Activated T-cell treated with anti-CD3 and anti-CD28 coated beads, Interleukin-2, amount 50 U/mL, for 4 hours (primary cell): ENCODE measurements around the gene ROR1. TPM values are rescaled to one million over a fixed set of nuclear protein-coding genes. Genes with fewer than 3 reads are reported as not detected.
"Not testable (repeated sequence)": the region's sequence is repeated elsewhere in the genome, so short reads cannot be mapped to it uniquely, and the experiment has no call there.

Experiments
- ATAC-seq, 2 donors: fragments of 200-7000 bp; cut with Tn5 transposase; one replicate each; pipeline ENCODE4 v1.10.0; 2021
- DNase-seq: peaks from one replicate; pipeline ENCODE4 v3.0.0-alpha.2; 2020
- H3K27me3 Mint-ChIP-seq: one replicate; pipeline ENCODE4 v1.8.0; 2021; ENCODE audit warnings: low read depth, mixed read lengths
- H3K36me3 Mint-ChIP-seq: one replicate; pipeline ENCODE4 v1.8.0; 2022; ENCODE audit warnings: mixed read lengths; ENCODE audit not compliant: insufficient read depth
- H3K4me1 Mint-ChIP-seq: one replicate; pipeline ENCODE4 v1.8.0; 2021; ENCODE audit warnings: low read depth, mixed read lengths
- H3K4me3 Mint-ChIP-seq: one replicate; pipeline ENCODE4 v1.8.0; 2021; ENCODE audit warnings: mild to moderate bottlenecking, moderate library complexity, mixed read lengths
- H3K9me3 Mint-ChIP-seq: one replicate; pipeline ENCODE4 v1.8.0; 2021; ENCODE audit warnings: mixed read lengths
- total RNA-seq, 3 donors: library from RNA; stranded (reverse); gene quantifications; one replicate each; pipeline ENCODE4 v1.2.1, GENCODE V29; 2021

ROR1 gene
- total RNA-seq, 3 donors from 2014 or later, result 0.08 to 0.38 (median 0.18) TPM

- no peaks in the 10 kb centered on the region for H3K4me1 Mint-ChIP-seq
- no peak overlapping the region for H3K4me3 Mint-ChIP-seq
- no peak for DNase-seq
- no peaks in the 10 kb centered on the region for H3K36me3 Mint-ChIP-seq
- H3K27me3 Mint-ChIP-seq, result no peaks in the 10 kb centered on the region
- no peaks in the 10 kb centered on the region for H3K9me3 Mint-ChIP-seq
- no peak for ATAC-seq
Measured at GRCh38 chr1:63794354-63794753, 20.5 kb downstream of the ROR1 start.

DNA sequence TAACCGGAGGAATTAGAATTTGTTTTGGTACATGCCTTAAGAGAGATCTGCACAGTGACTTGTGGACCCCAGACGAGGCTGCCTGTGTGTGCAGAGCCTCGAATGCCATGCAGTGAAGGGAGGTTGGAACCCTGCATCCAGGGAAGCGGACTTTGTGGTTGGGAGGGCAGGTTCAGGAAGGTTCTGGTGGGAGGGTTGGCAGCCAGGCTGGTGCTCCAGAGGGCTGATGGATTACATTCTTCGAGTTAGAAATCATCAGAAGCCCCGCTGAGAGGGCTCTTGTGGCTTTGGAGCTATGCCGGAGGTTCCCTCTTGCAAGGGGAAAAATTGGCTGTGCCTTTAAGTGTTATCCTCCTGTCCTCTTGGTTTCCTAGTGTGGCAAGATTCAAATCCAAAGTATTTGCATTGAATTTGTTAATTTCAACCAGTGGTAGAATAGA lies 21.1 kb downstream of the ROR1 start:
- no peaks in the 10 kb centered on the region for H3K27me3 Mint-ChIP-seq
- H3K9me3 Mint-ChIP-seq, result no peaks in the 10 kb centered on the region
- no peaks in the 10 kb centered on the region for H3K36me3 Mint-ChIP-seq
- ATAC-seq, result no peak
- no peaks in the 10 kb centered on the region for H3K4me1 Mint-ChIP-seq
- no peak overlapping the region for H3K4me3 Mint-ChIP-seq
- DNase-seq, result no peak

- no peak for ATAC-seq
- H3K4me1 Mint-ChIP-seq, result no peaks in the 10 kb centered on the region
- H3K36me3 Mint-ChIP-seq, result no peaks in the 10 kb centered on the region
- no peak for DNase-seq
- H3K27me3 Mint-ChIP-seq, result no peaks in the 10 kb centered on the region
- H3K9me3 Mint-ChIP-seq, result no peaks in the 10 kb centered on the region
- H3K4me3 Mint-ChIP-seq, result no peak overlapping the region
Measured at GRCh38 chr1:63795455-63795854, 21.6 kb downstream of the ROR1 start.

- H3K9me3 Mint-ChIP-seq, result no peaks in the 10 kb centered on the region
- ATAC-seq, result no peak
- H3K4me3 Mint-ChIP-seq, result no peak overlapping the region
- no peaks in the 10 kb centered on the region for H3K4me1 Mint-ChIP-seq
- no peak for DNase-seq
- no peaks in the 10 kb centered on the region for H3K27me3 Mint-ChIP-seq
- no peaks in the 10 kb centered on the region for H3K36me3 Mint-ChIP-seq
Measured at GRCh38 chr1:63797056-63797726, 23.4 kb downstream of the ROR1 start.

DNA sequence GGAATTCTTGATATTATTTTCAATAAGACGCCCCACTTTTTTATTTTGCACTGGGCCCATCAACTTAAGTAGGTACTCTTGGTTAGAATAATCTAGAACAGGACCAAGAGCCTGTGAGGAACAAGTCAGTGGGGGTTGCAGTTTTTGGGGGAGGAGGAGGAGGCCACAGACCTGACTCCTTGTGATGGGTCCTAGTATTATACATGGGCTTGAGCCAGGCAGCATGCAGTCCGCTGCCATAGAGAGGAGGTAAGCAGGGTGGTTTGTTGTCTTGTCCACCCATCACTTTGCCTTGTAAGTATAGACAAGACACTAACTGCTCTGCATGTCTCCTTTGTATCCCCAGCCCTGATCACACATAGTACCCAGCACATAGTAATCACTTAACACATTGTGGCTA lies 24.5 kb downstream of the ROR1 start:
- no peaks in the 10 kb centered on the region for H3K36me3 Mint-ChIP-seq
- DNase-seq (no peak), ATAC-seq (no peak)
- H3K4me3 Mint-ChIP-seq, result no peak overlapping the region
- no peaks in the 10 kb centered on the region for H3K4me1 Mint-ChIP-seq
- H3K27me3 Mint-ChIP-seq, result no peaks in the 10 kb centered on the region
- no peaks in the 10 kb centered on the region for H3K9me3 Mint-ChIP-seq

GRCh38 chr1:63799307-63799706 lies 25.5 kb downstream of the ROR1 start:
- Mint-ChIP-seq H3K9me3 (no peaks in the 10 kb centered on the region), H3K4me1 (no peaks in the 10 kb centered on the region), H3K4me3 (no peak overlapping the region), H3K27me3 (no peaks in the 10 kb centered on the region), H3K36me3 (no peaks in the 10 kb centered on the region)
- no peak for DNase-seq
- no peak for ATAC-seq

DNA sequence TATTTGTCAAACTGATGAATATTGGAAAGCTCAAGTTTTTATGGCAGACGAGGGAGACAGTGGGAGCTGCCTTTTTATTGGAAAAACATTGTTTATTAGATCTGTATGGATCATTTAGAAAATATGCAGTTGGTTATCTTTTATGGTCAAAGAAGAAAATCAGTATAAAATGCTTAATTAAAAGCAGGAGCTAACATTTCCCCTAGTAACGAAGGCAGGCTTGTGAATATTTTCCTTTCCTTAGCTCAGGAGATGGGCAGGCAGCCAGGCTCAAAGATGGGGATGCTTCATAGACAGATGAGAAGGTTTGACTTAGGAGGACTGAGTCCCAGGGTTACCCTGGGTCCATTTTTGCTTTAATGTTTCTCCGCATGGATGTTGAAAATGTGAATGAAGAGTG lies 26.0 kb downstream of the ROR1 start:
- ATAC-seq (no peak), DNase-seq (no peak)
- Mint-ChIP-seq H3K4me1 (no peaks in the 10 kb centered on the region), H3K36me3 (no peaks in the 10 kb centered on the region), H3K4me3 (no peak overlapping the region), H3K27me3 (no peaks in the 10 kb centered on the region), H3K9me3 (no peaks in the 10 kb centered on the region)

GRCh38 chr1:63802109-63802508 lies 28.3 kb downstream of the ROR1 start:
- H3K4me3 Mint-ChIP-seq, result no peak overlapping the region
- H3K27me3 Mint-ChIP-seq, result no peaks in the 10 kb centered on the region
- H3K36me3 Mint-ChIP-seq, result no peaks in the 10 kb centered on the region
- DNase-seq (no peak), ATAC-seq (no peak)
- no peaks in the 10 kb centered on the region for H3K4me1 Mint-ChIP-seq
- H3K9me3 Mint-ChIP-seq, result no peaks in the 10 kb centered on the region

DNA sequence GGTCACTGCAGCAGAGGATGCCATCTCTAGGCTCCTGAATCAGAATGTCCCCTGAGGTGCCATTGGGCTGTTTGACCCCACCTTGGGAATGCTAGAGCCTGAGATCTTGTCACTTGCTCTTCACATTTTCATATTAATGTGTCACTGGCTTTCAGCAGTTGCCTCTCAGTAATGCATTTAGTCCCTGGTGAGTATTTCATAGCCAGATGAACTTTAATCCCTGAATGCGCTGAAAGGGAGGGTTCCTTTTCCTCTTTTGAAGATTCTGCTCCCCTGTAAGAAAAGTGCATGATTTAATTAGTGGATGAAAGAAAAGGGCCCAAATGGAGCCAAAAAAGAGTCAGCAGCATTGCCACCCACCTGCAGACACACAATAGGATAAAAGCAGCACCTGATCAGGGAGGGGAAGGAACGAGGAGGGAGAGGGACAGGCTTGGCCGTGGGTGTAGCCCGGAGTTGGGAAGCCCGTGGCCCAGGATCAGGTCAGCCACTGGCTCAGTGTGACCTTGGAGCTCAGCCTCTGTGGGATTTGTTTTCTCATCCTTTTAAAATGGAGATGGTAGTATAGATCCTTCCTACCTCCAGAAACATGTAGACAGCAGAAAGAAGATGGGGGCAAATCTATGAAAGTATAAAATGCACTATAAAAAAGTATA lies 31.1 kb downstream of the ROR1 start:
- no peak for ATAC-seq
- DNase-seq, result no peak
- Mint-ChIP-seq H3K4me1 (no peaks in the 10 kb centered on the region), H3K27me3 (peaks cover 4% of the 10 kb centered on the region), H3K4me3 (no peak overlapping the region), H3K36me3 (no peaks in the 10 kb centered on the region), H3K9me3 (peaks cover 12% of the 10 kb centered on the region)

DNA sequence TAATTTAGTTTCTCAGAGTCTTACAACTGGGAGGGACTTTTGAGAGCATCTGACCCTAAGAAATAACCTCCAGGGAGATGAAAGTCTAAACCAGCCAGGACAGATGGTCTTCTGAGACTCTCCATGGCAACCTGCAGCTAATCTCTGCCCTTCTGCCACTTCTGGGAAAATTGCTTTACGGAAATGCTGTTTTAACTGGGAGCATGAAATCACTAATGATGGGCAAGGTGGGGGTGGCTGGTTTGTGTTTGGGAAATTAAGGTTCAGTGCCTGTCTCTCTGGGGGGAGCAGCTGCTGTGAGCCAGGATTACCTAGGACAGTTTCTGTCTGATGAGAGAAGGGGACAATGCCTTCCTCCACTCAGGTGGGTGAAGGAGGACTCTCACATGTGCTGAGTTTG lies 33.2 kb downstream of the ROR1 start:
- no peaks in the 10 kb centered on the region for H3K36me3 Mint-ChIP-seq
- DNase-seq, result no peak
- no peak for ATAC-seq
- H3K4me1 Mint-ChIP-seq, result no peaks in the 10 kb centered on the region
- H3K27me3 Mint-ChIP-seq, result peaks cover 4% of the 10 kb centered on the region
- no peak overlapping the region for H3K4me3 Mint-ChIP-seq
- H3K9me3 Mint-ChIP-seq, result peaks cover 12% of the 10 kb centered on the region

DNA sequence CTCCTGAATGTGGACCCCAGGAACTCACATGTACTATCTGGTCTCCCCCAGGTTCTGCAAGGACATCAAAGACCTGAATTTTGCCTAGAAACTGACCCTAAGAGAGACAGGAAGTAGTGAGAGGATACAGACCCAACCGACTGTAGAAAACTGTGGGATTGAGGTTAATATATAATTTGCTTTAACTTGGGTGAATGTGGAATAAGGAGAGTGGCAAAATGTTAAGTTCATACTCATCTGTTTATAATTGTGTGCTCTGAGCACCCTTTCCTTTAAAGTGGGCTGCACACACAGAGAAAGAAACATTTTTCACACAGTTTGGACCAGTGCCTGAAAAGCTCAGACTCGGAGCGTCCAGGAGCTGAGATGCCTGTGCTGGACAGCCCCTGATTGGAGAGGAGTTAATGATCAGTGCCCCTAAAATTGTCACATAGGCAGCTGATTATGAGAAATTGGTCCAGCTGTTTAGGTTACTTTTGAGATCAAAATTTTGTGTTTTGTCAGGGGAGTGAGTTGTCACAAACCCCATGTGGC lies 37.2 kb downstream of the ROR1 start:
- ATAC-seq (no peak), DNase-seq (no peak)
- Mint-ChIP-seq H3K27me3 (peaks cover 5% of the 10 kb centered on the region), H3K4me3 (no peak overlapping the region), H3K9me3 (peaks cover 12% of the 10 kb centered on the region), H3K4me1 (no peaks in the 10 kb centered on the region), H3K36me3 (no peaks in the 10 kb centered on the region)

- no peaks in the 10 kb centered on the region for H3K4me1 Mint-ChIP-seq
- H3K9me3 Mint-ChIP-seq, result peaks cover 12% of the 10 kb centered on the region
- H3K4me3 Mint-ChIP-seq, result no peak overlapping the region
- no peak for DNase-seq
- no peak for ATAC-seq
- peaks cover 5% of the 10 kb centered on the region for H3K27me3 Mint-ChIP-seq
- H3K36me3 Mint-ChIP-seq, result no peaks in the 10 kb centered on the region
Measured at GRCh38 chr1:63812071-63812700, 38.4 kb downstream of the ROR1 start.

- no peak for ATAC-seq
- Mint-ChIP-seq H3K9me3 (peaks cover 5% of the 10 kb centered on the region), H3K4me1 (no peaks in the 10 kb centered on the region), H3K27me3 (peaks cover 9% of the 10 kb centered on the region), H3K36me3 (no peaks in the 10 kb centered on the region), H3K4me3 (no peak overlapping the region)
- DNase-seq, result no peak
Measured at GRCh38 chr1:63813829-63814277, 40.0 kb downstream of the ROR1 start.

- ATAC-seq, H3K9me3 Mint-ChIP-seq, DNase-seq, H3K4me1 Mint-ChIP-seq, H3K27me3 Mint-ChIP-seq, H3K36me3 Mint-ChIP-seq, H3K4me3 Mint-ChIP-seq: not testable (repeated sequence)
Measured at GRCh38 chr1:63816217-63816815, 42.5 kb downstream of the ROR1 start.
